Inferior parietal cortex (tissue), 1 donor: ENCODE results near the gene LMX1A.

Experiments
- DNase-seq: peaks from one replicate; pipeline ENCODE4 v3.0.0-alpha.2; 2016; ENCODE audit errors: extremely low spot score

Gene LMX1A

DNA sequence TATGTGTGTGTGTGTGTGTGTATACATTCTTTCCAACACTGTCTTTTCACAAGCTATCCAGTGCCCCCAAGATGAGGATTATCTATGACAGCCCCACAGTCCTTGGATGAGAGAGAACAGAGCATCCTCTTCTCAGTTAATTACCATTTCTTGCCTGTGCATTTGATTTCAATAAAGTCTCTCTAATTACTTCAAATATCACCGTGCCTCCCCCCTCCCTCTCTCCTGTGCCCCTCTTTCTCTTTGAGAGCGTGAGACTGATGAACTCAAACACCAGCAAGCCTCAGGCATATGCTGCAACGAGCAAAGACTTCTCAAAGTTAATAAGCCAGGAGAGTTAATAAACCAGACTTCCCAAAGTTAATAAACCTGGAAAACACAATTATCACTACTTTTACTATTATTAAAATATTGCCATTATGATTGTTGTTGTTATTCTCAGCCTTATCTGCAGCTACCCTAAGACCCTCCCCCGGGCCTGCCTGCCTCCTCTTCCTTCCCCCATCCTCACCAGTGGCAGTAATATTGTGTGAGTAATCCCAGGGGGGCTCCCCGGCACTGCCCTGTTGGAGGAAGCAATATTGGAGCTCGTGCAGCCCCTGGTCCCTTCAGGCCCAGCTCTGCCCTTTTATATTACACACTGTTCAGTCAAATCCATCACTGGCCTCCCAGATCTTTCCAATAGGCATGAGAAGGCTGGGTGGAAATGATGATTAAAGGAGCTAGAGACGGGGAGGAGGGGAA is 30.9 kb downstream of the LMX1A start:
- DNase-seq: no peak

DNA sequence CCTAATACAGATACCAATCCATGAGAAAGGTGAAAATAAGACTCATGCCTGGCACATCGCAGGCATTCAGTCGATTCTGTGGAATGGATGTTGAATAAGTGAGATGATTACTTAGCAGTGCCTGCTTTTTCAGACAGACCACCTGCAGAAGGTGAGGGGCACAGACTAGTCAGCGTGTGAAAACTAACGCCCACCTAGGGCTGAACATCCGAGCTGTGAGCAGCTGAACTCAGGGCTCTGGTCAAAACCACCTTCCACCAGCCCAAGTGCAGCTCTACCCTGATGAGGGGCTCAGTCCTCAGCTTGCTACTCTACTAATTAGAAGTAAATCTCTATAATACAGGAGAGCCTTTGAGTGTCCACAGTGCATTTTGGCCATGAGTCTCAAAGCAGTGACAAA is 32.5 kb downstream of the LMX1A start:
- DNase-seq: no peak

DNA sequence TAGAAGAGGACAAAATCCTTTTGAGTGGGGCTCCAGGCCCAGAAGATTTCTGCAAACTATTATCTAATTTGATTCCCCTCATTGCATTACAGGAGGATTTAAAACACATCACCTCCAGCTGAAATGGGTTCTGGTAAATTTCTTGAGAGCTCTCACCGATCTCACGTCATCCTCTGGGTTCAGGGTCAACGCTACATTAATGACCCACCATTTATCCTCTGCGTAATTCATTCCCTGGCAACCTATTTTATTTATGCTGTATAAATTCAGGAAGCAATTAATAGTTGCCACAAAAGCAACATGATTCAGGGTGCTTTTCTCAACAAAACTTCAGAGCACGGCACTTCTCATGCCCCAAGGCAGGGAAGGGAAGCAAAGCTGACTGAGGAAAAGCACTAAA is 38.9 kb downstream of the LMX1A start:
- DNase-seq: no peak

DNA sequence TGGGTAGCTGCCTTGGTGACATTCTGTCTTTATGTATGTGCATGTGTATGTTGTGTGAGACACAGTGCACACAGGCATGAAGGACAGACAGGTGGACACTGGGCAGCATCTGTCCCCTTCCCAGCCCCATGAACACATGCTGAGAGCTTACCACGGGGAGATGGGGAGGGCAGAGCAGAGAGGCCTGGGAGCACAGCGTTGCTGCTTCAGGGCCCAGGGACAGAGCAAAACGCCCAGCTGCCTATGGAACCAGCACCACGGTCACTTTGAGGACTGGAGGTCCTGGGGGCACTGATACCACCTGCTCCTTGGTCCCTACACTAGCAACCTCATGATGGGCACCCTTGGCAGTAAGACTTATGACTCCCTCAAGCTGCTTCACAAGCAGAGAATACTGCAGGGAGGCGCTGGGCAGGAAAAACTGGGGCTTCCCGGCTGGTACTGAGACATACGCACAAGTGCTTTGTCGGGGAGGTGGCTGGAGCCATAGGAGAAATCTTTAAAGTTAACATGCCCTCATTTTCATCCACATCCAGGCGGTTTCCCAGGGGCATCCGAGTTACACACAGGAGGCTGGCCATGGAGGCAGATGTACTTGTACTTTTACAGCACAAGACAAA is 40.3 kb downstream of the LMX1A start:
- DNase-seq: no peak

DNA sequence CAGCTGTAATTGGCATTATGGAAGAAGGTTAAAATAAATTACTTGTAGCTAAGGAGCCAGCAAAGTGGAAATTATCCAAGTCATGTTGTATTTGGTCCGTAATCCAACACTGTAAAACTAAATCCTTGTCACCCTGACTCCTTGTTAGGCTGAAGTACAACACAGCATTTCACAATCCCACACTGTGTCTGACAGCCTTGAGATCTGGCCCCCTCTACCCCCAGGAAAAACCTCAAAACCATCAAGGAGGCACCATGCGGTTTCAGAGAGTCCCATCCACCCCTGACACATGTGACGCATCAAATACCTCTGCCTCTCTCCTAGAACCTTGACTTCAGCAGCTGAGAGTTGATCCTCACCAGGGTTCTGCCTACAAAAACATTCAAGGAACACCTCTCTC is 41.0 kb downstream of the LMX1A start:
- DNase-seq: no peak

DNA sequence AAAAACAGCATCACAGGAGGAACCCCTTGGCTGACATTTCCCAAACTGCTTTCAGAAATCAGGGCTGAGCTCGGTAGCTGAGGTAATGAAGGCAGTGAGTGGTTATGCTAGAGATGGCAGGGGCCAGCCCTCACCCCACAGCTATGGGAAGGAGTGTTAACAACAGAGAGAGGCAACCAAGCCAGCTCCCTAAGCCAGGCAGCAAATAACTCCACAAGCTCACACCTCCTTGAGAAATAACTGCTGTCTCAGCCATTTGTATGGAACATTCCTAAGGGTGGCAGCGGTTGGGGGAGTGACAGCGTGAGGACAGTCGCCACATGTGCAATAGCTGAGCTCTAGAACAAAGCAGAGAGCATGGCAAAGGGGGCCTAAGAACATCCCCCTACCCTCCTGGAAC is 42.6 kb downstream of the LMX1A start:
- DNase-seq: no peak

DNA sequence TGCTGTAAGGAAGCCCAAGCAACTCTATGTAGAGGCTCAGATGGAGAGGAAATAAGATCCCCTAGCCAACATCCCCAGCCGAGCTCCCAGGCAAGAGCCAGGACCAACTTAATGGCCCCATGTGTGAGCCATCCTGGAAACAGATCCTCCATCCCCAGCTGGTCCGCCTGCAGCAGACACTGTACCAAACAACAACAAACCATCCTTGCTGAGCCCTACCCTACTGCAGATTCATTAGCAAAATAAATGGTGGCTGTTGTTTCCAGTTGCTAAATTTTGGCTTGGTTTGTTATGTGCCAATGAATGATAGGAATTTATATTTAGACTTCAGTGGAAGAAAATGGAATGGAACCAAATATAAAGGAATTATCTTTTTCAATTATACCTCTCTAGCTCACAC is 43.9 kb downstream of the LMX1A start:
- no peak for DNase-seq

DNA sequence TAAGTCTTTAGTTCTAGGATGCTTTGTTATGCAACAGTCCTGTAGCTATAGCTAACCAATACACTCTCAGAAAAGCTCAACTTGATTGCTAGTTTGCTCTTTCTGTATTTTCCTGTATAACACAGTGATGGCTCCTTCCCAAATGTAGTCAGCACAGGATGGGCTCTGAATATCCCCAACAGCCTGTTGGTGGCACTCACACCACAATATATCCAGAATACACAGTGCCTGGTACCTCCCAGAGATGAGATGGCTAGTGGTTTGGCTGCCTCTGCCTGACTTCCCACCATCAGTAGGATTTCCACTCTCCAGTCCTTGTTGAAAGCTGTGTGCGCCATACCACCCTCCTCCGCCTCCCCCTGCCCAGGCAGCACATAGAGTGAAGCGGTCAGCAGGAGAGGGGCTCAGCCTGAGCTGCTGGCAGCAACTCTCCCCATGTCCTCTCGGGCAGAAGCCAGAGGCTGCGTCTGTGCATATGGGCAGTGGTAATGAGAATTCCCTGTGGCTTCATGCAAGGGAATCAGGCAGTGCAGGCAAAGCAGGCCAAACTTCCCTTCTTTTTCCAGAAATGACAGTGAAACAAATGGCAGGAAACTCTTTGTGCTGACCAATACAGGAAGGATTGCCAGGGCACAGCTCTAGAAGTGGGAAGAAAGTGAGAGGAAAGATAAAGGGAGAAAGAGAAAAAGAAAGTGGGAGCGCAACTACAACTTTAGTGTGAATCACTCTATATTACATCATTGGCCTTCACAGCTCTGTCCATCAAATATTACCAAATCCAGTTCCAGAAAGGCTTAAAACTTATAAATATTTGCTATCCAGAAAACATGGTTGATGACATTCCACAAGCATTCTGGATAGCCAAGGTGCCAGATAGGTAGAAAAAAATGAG is 49.7 kb downstream of the LMX1A start:
- no peak for DNase-seq

DNA sequence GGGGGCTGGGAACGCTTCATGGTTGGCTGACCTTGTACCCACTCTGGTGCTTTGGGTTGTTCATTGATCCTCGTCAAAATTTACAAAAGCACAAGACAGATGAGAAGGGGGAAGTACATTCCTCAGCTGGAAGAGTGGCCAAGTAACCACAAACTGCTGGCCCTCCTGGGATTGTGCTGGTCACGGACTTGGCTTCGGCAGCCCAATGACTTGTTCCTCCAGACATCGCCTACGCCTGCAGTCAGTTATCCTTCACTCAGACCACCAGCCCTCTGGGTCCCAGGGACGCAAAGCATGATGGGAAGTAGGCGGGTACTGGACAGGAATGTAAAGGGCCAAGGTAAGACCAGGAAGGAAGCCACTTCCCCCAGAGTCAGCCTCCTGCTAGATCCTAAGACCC is 53.1 kb downstream of the LMX1A start:
- DNase-seq: no peak

DNA sequence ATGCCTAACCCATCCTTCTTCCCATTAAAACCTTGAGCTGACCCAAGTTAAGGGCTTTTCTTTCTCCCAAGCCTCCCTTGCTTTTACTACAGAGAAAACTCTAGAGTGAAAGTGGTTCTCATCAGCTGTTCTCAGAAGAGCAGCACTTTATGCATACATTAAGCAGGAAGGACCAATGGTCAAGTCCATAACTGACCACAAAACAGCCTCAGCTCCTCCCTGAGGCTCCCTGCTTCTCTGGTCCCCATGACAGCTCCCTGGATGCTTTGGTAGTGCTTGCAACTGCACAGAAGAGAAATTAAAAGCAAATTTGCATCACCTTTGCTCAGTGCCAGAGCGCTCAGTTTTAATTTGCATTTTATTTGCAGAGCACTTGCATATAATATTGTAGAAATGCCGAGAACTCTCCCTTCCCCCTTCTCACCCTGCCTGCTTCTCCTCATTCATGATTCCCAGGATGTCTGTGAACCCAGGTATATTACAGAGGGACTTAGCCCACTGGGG is 56.1 kb downstream of the LMX1A start:
- DNase-seq: no peak

DNA sequence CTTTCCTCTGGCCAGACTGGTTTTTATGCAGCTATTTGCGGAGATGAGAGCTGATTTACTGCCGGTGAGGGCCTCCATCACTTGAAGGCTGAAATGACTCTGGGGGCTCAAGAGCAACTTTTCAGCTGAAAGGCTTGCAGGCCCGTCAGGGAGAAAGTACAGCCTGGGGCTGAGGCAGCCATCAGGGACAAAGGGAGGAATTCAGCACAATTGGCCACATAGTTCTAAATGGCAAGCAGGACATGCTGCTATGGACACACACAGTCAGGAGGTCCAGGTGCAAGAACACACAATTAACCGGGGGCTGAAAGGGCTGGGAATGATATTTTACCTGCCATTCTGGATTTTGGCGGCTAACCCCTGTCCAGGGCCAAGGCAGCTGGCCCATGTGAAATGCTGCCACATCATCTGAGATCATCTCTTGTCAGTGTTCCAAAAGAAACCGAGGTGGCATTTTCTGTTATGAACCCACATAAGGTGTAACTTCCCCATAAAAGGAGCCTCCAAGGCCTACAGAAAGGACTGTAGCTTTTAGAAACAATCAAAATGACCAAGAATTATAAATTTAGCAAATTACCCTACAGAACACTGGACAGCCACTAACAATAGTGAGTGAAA is 58.2 kb downstream of the LMX1A start:
- DNase-seq: no peak

DNA sequence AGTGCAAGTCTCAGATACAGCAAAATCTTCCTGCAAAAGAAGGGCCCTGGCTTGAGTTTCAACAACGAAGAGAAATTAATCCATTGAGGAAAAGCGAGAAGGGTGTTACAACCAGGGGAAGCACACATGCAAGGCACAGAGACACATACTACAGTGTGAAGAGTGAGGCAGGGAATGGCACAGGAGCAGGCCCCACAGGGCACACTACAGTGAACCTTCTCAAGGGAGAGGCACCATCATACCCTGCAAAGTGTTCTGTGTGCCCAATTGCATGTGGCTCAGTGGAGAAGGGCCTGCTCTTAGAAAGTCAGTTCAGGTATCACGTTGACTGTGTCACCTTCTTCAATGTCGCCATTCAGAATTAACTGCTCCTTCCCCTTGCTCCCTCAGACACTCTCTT is 60.3 kb downstream of the LMX1A start:
- no peak for DNase-seq

DNA sequence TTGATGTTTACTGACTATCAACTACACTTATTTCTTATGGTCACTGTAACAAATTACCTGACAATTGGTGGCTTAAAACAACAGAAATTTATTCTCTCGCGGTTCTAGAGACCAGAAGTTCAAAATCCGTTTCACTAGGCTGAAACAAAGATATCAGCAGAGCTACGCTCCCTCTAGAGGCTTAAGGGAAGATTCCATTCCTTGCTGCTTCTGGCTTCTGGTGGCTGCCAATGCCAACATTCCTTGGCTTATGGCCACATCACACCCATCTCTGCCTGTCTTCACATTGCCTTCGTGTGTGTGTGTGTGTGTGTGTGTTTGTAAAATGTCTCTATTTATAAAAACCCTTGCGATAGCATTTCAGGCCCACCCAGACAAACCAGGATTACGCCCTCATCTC is 66.4 kb downstream of the LMX1A start:
- DNase-seq: no peak

DNA sequence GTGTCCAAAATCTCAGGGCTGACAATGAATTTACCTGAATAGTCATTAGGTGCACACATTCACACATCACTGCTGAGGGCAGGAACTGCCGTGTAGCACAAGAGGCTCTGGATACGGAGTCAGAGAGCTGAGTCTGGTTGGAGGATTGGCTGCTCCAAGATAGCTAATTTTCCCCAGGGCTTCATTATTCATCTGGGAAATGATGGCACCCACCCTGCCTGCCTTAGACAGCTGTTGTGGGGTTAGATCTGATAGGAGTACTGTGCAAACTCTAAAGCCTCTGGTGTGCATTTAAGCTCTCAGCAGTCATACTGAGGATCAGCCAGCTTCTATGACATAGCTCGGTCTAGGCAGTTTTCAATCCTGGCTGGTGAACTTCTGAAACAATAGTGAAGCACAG is 67.0 kb downstream of the LMX1A start:
- DNase-seq: no peak

DNA sequence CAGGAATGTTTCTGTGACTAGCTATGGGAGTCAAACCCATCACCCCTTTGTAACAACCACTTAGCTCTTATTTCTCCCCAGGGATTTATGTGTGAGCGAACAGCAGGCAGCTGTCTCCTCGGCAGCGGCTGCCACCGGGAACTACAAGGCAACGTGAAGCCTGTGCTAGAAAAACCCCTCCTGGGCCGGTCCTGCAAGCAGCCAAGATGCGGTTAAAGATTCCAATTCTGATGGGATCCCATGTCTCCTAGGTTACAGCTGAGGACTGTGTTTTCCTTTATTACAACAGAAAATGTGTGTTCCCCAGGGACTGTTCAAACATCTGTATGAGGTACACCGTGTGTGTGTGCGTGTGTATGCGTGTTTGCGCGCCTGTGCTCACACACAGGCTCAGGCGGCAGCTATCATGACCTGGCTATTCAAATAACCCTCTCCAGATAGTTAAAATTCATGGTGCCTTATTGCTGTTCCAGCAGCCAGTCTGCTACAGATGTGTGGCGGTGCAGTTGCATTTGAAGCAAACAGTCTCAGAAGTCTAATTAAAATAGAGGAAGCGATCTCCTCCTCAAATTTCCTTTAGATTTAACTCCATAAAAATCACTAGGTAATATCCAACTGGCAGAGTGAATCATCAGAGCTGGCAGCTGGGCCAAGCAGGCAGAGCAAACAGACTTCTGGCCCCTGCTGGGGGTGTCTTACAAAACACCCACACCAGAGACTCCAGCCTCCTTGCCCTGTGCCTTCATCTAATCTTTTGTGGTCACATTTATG is 68.0 kb downstream of the LMX1A start:
- no peak for DNase-seq

DNA sequence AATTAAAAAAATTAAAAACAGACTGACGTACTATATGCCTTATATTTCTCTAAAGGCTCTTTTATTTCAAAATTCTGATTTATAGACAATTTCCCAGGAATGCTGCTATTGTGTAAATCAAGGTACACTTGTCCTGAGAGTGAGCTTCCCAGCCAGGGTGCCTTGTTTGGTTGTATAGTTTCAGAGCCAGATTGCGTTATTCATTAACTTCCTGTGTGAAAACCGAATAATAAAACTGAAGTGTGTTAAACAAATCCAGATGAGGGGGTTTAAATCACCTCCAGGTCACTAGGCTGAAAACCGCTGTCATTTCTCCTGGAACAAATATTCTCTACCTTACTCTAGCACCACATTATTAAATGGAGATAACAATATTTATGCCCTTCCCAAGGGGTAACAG is 68.7 kb downstream of the LMX1A start:
- no peak for DNase-seq

DNA sequence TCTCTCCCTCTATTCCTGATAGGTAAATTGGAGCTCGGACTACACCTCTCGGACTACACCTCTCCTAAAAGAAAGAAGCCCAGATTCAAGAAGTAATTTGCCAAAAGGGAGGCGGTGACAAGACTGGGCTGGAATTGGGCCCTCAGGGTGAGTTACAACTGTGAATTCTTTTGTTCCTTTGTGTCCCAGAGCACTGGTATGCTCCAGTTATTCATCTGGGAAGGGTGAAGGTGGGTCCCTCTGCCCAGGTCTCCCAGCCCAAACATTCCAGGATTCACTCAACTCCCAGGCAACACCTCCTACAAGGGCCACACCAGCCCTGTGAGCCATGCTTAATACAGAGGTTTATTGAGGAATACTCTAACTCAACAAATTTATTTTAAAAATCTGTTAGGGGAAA is 69.2 kb downstream of the LMX1A start:
- DNase-seq: no peak

DNA sequence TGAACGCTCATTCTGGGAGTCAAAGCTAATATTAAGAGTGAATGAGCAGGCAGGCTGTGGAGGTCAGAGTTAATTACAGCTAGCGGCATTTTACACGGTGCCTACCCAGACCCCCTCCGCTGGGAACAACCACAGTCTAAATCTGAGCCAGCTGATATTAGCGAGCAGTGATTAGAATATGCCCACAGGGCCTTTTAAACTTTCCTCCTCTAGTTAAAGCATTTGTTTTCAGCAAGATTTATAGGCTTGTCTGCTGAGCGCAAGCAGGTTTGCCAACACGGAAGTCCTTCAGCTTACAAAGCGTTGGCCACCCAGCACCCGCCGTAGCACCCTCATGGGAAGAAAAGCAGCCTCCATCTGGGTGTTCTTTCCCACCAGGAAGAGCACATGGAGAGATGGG is 72.1 kb downstream of the LMX1A start:
- no peak for DNase-seq

DNA sequence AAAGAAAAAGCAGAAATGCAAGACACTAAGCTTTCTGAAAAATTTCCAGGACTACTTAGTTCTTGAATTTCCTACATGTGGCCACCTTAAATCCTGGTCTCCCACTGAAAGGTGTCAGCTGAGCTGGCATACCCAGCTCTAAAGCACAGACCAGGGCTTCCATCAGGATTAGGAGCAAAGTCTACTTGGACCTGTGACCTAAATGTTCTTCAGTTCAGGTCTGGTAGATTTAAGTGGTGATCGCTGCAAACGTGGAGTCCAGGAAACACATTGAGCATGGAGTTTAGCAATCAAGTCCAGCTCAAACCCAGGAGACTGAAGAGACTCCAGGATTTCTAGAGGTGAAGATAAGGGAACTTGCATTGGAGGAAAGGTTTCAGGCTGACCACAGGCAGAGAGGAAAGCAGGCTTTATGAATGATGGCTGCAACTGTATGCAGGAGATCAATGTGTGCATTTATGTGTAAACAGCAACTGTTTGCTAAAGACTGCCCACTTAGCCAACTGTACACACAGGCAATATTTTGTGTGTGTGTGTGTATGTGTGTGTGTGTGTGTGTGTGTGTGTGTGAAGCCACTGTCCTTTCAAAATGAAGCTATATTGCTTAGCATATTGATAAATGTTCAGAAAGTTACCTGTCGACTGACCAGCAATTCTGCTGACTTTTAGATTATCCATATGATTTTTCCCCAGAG is 75.2 kb downstream of the LMX1A start:
- no peak for DNase-seq

DNA sequence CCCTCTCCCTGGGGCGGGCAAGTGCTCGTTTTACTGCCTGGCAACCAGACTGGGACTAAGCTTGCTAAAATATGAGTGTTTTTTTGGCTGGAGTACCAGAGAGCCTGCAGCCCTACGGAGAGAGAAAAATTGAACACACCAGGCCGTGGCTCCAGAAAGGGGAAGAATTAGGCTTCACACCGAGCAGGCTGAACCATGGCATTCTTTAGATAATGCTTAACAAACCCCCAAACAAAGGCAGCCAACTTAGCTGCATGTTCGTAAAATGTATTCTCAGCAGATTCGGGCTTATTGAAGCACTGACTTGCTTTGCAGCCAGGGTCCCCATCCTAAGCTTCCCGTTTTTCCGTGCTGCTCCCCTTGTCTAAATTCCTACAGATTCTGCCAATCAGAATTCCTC is 76.6 kb downstream of the LMX1A start:
- DNase-seq: no peak

DNA sequence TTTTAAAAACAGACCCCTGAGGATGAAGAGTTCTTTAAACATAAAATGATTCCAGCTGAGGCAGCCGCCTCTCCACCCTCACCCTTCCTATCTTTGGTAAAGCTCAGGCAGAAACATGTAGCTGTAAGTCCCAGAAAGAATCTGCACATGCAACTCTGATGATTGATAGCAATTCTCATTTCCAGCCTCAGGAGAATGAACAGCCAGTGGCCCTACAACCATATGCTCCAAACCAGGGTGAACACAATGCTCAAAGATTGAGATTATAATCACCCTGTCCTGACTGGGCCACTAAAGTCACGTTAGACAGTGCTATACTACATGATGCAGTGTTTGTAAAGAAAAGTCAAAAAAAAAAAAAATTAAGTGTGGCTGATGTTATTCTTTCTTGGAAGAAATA is 80.2 kb downstream of the LMX1A start:
- DNase-seq: no peak
